Smooth muscle cell of the brain vasculature (primary cell): ENCODE results near the gene CYTL1.
"Not testable (repeated sequence)": the region's sequence is repeated elsewhere in the genome, so short reads cannot be mapped to it uniquely, and the experiment has no call there.

ENCODE experiments used
- DNase-seq: peaks from one replicate; pipeline ENCODE4 v3.0.0-alpha.2; 2012; ENCODE audit warnings: low read depth, low spot score

The CYTL1 gene

DNA sequence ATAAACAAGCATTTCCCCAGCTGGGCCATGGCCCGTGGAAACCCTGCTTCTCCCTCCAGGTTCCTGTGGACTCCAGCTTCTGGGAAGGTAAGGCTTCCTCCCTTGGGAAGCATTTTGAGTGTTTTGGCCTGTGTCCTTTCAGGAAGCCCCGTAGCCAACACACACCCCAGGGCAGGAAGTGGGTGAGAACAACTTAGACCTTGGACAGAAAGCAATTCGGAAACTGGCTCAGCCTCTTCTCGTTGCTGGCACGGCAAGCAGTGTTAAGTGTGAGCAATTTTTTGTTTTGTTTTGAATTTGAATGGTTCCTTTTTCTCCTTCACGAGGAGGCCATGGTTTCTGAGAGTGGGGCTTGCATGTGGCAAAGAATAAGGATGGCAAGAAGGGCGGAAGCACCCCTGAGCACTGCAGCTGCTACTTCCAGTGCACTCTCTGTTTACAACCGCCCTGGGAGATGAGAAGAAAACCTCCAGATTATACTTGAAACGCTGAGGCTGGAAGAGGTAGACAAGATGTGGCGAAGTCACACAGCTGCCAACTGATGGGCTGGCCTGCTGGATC, 14.1 kb upstream of the CYTL1 start:
- no peak for DNase-seq

DNA sequence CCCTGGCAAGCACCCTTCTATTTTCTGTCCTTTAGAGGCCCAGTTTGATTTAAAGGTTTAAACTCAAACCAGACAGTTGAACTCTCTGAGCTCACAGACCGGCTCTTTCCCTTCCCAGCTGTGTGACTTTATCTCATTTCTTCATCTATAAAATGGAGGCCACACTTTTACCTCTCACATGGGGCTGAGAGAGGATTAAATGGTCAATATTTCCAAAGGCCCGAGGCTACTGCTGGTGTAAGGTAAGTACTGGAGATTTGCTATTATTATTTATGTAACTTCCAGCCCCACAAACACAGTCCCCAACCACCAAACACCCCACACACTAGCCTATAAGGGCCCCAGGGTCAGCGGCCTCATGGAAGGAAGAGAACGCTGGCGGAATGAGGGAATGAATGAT, 13.6 kb upstream of the CYTL1 start:
- no peak for DNase-seq

- DNase-seq: no peak
Measured at GRCh38 chr4:5030927-5031326, 11.7 kb upstream of the CYTL1 start.

DNA sequence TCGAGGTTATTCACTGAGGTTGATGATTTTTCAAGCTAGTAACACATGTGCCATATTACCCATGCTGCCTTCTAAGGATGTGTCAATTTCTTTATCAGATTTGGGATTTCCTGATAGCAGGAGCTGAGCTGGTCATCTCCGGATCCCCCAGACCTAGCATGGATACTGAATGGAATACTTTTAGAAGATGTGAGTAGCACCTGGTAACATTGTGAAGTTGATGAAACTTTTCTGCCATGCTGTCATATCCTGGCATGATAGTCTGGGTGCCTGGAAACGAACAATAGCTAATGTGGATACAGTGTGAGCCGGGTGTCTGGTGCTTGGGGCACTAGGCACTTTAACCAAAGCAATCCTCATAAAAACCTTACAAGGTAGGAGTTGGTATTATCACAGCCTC, 11.0 kb upstream of the CYTL1 start:
- no peak for DNase-seq

- no peak for DNase-seq
Measured at GRCh38 chr4:5029447-5029846, 10.2 kb upstream of the CYTL1 start.

DNA sequence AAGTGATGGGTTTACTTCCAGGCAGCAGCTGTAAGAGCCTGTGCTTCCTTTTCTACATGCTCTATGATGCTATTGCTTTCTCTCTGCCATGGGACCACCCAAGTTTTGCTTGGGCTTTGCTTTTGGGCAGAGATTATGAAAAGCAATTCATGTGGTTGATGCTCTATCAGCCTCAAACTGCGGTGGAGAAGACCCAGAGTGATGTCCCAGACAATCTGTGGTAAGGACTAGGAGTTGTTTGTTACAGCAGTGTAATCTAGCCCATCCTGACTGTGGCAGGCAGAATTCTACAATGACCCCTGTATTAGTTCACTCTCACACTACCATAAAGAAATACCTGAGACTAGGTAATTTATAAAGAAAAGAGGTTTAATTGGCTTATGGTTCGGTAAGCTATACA, 9.2 kb upstream of the CYTL1 start:
- no peak for DNase-seq

DNA sequence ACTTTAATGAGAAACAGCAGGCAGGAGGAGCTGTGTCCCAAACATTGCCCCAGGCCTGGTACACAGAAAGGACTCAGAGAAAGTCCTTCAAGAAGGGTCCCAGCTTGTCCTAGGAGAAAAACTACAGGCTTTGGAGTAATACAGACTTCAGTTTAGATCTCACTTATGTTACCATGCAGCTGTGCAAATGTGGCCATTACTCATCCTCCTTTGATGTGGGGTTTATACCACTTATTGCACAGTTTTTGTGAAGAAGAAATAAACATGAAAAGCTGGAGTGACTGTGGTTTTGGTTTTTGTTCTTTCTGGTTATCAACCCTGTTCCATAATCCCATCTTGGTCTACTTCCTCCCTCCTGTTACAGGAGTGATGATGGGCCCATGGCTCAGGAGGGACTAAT, 8.1 kb upstream of the CYTL1 start:
- DNase-seq: no peak

DNA sequence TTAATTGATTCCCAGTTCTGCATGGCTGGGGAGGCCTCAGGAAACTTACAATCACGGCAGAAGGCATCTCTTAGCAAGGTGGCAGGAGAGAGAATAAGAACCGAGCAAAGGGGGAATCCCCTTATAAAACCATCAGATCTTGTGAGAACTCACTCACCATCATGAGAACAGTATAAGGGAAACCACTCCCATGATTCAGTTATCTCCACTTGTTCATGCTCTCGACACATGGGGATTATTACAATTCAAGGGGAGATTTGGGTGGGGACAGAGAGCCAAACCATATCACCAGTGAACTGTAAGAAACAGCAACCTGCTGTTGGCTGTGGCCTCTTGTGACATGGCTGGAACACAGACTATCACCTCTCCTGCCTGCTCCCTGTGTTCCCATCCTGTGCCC, 7.1 kb upstream of the CYTL1 start:
- no peak for DNase-seq

DNA sequence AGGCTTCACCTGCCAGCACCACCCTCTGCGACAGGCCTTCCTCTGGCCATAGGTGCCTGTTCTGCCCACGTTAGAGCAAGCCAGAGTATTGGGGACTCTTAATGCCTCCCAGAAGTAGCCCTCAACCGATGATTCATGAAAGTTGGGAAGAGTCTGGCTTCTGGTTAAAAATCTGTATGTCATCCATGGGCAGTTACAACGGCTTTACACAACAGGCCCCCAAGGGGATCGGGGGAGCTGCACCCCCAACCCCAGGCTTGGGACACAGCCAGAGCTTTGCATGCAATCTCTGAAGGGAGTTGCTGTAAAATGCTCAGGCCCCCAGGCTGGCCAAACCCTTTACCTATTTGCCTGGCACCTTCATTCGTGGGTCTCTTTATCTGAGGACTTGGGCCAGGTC, 5.4 kb upstream of the CYTL1 start:
- DNase-seq: no peak

GRCh38 chr4:5021546-5021945, 2.3 kb upstream of the CYTL1 start:
- no peak for DNase-seq

GRCh38 chr4:5020341-5020740, 1.1 kb upstream of the CYTL1 start:
- no peak for DNase-seq

DNA sequence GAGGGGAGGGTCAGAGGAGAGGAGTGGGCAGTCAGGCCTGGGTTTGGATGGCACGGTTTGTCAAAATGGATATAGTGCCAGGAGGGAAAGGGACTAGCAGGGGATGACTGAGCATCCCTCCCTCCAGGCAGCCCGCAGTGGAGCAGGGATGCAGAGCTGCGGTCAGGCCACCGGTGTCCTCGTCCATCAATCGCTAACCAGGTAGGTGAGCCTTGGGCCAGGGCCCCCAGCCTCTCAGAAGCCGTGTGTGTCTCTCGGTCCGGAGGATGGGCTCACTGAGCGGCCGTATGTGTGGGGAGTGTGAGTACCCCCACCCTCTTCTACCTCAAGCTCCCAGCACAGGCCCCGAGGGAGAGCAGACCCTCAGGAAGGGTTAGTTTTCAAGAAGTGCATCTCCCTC, 538 bp upstream of the CYTL1 start:
- DNase-seq: no peak

DNA sequence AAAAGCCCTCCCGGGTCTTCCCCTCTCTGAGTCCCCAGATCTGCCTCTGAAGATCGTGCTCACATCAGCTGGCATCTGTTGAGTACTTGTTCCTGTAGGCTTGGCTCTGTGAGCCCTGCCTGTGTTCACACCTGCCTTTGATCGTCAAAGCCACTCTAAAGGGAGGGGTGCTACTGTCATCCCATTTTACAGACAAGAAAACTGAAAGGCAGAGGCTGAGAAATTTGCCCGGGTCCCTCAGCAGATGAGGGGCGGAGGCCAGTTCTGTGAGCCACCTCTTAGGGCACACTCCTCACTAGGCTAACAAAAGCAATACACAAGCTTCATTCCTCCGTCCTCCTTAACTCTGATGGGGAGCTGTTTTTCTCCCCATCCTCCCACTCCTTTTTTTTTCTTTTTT, 655 bp downstream of the CYTL1 start:
- no peak for DNase-seq

GRCh38 chr4:5018096-5018495, 1.2 kb downstream of the CYTL1 start:
- DNase-seq: no peak

DNA sequence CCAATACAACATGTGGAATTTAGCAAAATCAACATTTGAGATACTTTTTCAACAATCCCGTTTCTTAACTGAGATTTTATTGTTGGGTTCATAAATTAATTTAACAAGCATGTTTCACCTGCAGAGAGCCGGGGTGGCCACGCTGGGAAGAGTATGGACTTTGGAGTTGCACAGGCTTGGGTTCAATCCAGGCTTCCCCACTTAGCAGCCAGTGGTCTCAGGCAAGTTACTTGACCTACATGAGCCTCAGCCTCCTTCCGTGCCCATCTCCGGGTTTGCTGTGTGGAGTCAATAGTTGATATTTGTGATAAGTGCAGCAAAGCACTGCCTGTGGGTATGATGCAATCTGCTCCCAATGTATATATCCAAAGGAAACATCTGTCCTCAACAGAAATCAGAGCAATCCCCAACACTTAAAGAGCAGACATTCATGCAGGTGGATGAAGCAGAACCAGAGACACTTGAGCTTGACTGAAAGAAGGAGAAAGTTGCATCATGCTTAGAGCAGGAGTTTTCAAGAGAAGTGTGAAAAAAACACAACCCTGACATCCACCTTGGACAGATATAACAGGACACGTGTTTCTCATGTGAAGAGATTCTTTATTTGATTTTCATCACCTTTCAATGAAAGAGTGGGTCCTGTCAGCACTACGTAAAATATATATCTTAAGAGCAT, 5.1 kb downstream of the CYTL1 start:
- no peak for DNase-seq

DNA sequence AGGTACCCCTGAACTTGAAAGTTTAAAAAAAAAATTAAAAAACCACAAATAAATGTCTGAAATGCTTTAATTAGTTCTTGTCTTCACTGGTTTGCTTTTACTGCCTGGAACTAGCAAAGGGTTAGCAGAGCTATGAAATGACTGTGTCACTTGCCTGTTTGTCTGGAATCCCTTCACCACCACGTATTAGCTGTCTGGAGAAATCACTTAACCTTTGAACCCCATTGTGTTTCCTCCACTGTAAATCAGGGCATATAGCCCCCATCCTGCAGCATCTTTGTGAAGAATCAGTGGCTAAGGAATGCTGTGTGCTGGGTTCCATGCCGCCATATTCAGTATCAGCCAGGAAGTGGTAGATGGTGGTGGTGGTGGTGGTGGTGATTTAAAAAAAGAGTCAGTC, 6.3 kb downstream of the CYTL1 start:
- DNase-seq: no peak

DNA sequence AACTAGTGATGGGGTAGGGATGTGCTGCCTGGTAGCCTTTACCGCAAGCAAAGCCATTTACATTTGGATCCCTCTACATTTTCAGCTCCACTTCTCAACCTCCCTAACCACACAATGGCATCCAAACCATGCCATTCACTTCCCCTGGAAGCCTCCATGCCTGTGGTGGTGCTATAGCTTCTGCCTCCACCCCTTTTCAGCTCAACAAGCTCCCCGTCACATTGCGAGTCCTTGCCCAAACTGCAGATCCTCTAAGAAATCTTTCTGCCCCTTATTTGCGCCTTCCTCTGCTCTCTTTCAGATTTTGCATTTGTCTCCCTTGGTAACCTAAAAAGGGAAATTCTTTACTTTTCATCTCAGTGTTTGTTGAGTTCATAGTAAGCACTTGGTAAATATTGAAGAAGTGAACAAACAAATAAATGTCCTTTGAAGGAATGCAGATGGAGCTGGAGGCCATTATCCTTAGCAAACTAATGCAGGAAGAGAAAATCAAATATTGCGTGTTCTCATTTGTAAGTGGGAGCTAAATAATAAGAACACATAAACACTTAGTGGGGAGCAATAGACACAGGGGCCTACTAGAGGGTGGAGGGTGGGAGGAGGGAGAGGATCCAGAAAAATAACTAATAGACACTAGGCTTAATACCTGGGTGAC, 6.9 kb downstream of the CYTL1 start:
- no peak for DNase-seq

GRCh38 chr4:5010984-5011383, 8.3 kb downstream of the CYTL1 start:
- DNase-seq: no peak

GRCh38 chr4:5009796-5010195, 9.5 kb downstream of the CYTL1 start:
- no peak for DNase-seq

GRCh38 chr4:5006932-5007331, 12.3 kb downstream of the CYTL1 start:
- not testable (repeated sequence) for DNase-seq

DNA sequence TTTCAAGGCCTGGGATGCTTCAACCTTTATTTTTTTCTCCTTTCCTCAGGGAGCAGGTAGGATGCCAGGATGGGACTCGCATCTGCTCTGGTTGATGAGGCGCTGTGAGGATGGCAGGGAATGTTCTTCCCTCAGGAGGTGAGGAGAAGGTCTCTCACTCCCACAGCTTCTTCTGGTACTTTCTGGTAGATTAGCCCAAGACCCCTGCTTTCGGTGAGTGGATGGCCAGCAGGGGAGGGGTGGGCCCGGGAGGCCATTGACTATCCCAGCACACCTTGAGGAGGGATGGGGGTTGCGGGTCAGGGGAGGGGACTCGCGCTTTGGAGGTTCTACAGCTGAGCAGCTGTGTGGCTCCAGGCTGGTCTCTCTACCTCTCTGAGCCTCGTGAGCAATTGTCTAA, 14.8 kb downstream of the CYTL1 start:
- DNase-seq: no peak

DNA sequence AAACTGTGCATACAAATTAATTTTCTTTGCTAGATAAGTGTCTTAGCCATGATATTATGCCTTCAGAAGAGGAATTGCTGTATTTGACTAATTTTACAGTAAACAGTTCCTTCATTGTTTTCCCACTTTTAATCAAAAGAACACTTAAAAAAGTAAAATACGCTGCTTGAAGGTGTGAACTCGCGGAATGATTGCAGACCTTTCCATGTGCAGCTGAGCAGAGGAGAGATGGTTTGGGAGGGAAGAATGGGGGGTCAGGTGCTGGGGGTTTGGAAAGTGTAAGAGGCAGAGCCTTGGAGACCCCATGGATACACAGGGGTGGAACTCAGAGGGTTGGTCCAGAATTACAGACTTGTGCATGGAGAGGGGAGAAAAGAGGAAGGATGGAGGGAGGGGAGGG, 15.3 kb downstream of the CYTL1 start:
- no peak for DNase-seq

- no peak for DNase-seq
Measured at GRCh38 chr4:5003372-5003857, 15.8 kb downstream of the CYTL1 start.
